WTC11 (cell line): ENCODE results near the gene STK24. TPM values are rescaled to one million over a fixed set of nuclear protein-coding genes. Genes with fewer than 3 reads are reported as not detected.

ENCODE experiments used
- EMX1 ChIP-seq: fragments of 250-450 bp; sonication (Bioruptor Pico); IDR thresholded peaks from 2 replicates; pipeline ENCODE4 v1.8.0; 2021; ENCODE audit warnings: mild to moderate bottlenecking
- ETV6 ChIP-seq: sonication (generic); formaldehyde crosslinking; IDR thresholded peaks from 2 replicates; pipeline ENCODE4 v1.8.1; 2022; ENCODE audit warnings: mild to moderate bottlenecking, missing genetic modification reagents
- GRHL2 ChIP-seq: fragments of 250-450 bp; sonication (Bioruptor Pico); IDR thresholded peaks from 2 replicates; pipeline ENCODE4 v1.8.0; 2022; ENCODE audit warnings: mild to moderate bottlenecking, moderate library complexity; ENCODE audit not compliant: insufficient replicate concordance, severe bottlenecking
- HMGA2 ChIP-seq: fragments of 250-450 bp; sonication (Bioruptor Pico); IDR thresholded peaks from 2 replicates; pipeline ENCODE4 v1.4.0; 2021; ENCODE audit warnings: mild to moderate bottlenecking, moderate library complexity
- MXD4 ChIP-seq: fragments of 250-450 bp; sonication (Bioruptor Pico); IDR thresholded peaks from 2 replicates; pipeline ENCODE4 v1.8.0; 2021; ENCODE audit warnings: mild to moderate bottlenecking, moderate library complexity, borderline replicate concordance
- NFATC4 ChIP-seq: fragments of 250-450 bp; sonication (Bioruptor Pico); IDR thresholded peaks from 2 replicates; pipeline ENCODE4 v1.9.0; 2021; ENCODE audit warnings: mild to moderate bottlenecking
- RELA ChIP-seq: sonication (generic); formaldehyde crosslinking; IDR thresholded peaks from 2 replicates; pipeline ENCODE4 v1.8.1; 2022; ENCODE audit warnings: missing genetic modification reagents, mild to moderate bottlenecking, borderline replicate concordance
- RORB ChIP-seq: fragments of 250-450 bp; sonication (Bioruptor Pico); IDR thresholded peaks from 2 replicates; pipeline ENCODE4 v1.9.0; 2021; ENCODE audit warnings: mild to moderate bottlenecking
- SMAD4 ChIP-seq: sonication (generic); formaldehyde crosslinking; IDR thresholded peaks from 2 replicates; pipeline ENCODE4 v1.8.0; 2022; ENCODE audit warnings: mild to moderate bottlenecking, missing genetic modification reagents
- TEAD1 ChIP-seq: sonication (generic); formaldehyde crosslinking; IDR thresholded peaks from 2 replicates; pipeline ENCODE4 v1.8.0; 2022; ENCODE audit warnings: mild to moderate bottlenecking, missing genetic modification reagents
- ZBTB21 ChIP-seq: sonication (generic); formaldehyde crosslinking; IDR thresholded peaks from 2 replicates; pipeline ENCODE4 v1.8.1; 2023; ENCODE audit warnings: mild to moderate bottlenecking, missing genetic modification reagents, borderline replicate concordance
- ZNF263 ChIP-seq: sonication (generic); formaldehyde crosslinking; IDR thresholded peaks from 2 replicates; pipeline ENCODE4 v1.8.1; 2022; ENCODE audit warnings: low read depth, mild to moderate bottlenecking, moderate library complexity, missing genetic modification reagents
- ZNF396 ChIP-seq: fragments of 250-450 bp; sonication (Bioruptor Pico); IDR thresholded peaks from 2 replicates; pipeline ENCODE4 v1.8.0; 2021; ENCODE audit warnings: mild to moderate bottlenecking, moderate library complexity, borderline replicate concordance
- ZNF416 ChIP-seq: fragments of 250-450 bp; sonication (Bioruptor Pico); IDR thresholded peaks from 2 replicates; pipeline ENCODE4 v1.9.0; 2021; ENCODE audit warnings: mild to moderate bottlenecking, inconsistent platforms
- total RNA-seq: library from RNA; stranded (reverse); gene quantifications from 3 replicates; pipeline ENCODE4 v1.2.3, GENCODE V29; 2021
- TF ChIP-seq, protein P1 (sequence below): fragments of 250-450 bp; sonication (Bioruptor Pico); IDR thresholded peaks from 2 replicates; pipeline ENCODE4 v1.9.0; 2021; ENCODE audit warnings: moderate library complexity, mild to moderate bottlenecking, inconsistent platforms, borderline replicate concordance
- TF ChIP-seq, protein P2 (sequence below): sonication (generic); formaldehyde crosslinking; conservative IDR thresholded peaks from 2 replicates; pipeline ENCODE4 v1.8.1; 2022; ENCODE audit warnings: mild to moderate bottlenecking, missing genetic modification reagents
- TF ChIP-seq, protein P3 (sequence below): fragments of 250-450 bp; sonication (Bioruptor Pico); IDR thresholded peaks from 2 replicates; pipeline ENCODE4 v2.1.2; 2022; ENCODE audit warnings: mild to moderate bottlenecking, moderate library complexity
- TF ChIP-seq, protein P4 (sequence below): sonication (generic); formaldehyde crosslinking; IDR thresholded peaks from 2 replicates; pipeline ENCODE4 v1.8.0; 2022; ENCODE audit warnings: mild to moderate bottlenecking, missing genetic modification reagents
- TF ChIP-seq, protein P5 (sequence below): sonication (generic); formaldehyde crosslinking; IDR thresholded peaks from 2 replicates; pipeline ENCODE4 v1.8.1; 2023; ENCODE audit warnings: mild to moderate bottlenecking, missing genetic modification reagents, moderate library complexity
- TF ChIP-seq, protein P6 (sequence below): sonication (generic); formaldehyde crosslinking; IDR thresholded peaks from 2 replicates; pipeline ENCODE4 v1.8.1; 2022; ENCODE audit warnings: mild to moderate bottlenecking, missing genetic modification reagents, moderate library complexity, borderline replicate concordance
- TF ChIP-seq, protein P7 (sequence below): sonication (generic); formaldehyde crosslinking; IDR thresholded peaks from 2 replicates; pipeline ENCODE4 v1.8.0; 2022; ENCODE audit warnings: mild to moderate bottlenecking, missing genetic modification reagents
- TF ChIP-seq, protein P8 (sequence below): sonication (generic); formaldehyde crosslinking; IDR thresholded peaks from 2 replicates; pipeline ENCODE4 v1.8.1; 2023; ENCODE audit warnings: mild to moderate bottlenecking, missing genetic modification reagents, borderline replicate concordance
- TF ChIP-seq, protein P9 (sequence below): fragments of 250-450 bp; sonication (Bioruptor Pico); IDR thresholded peaks from 2 replicates; pipeline ENCODE4 v1.9.0; 2021; ENCODE audit warnings: mild to moderate bottlenecking, borderline replicate concordance

Gene STK24
- total RNA-seq, 1 experiment from 2014 or later = 138 TPM

DNA sequence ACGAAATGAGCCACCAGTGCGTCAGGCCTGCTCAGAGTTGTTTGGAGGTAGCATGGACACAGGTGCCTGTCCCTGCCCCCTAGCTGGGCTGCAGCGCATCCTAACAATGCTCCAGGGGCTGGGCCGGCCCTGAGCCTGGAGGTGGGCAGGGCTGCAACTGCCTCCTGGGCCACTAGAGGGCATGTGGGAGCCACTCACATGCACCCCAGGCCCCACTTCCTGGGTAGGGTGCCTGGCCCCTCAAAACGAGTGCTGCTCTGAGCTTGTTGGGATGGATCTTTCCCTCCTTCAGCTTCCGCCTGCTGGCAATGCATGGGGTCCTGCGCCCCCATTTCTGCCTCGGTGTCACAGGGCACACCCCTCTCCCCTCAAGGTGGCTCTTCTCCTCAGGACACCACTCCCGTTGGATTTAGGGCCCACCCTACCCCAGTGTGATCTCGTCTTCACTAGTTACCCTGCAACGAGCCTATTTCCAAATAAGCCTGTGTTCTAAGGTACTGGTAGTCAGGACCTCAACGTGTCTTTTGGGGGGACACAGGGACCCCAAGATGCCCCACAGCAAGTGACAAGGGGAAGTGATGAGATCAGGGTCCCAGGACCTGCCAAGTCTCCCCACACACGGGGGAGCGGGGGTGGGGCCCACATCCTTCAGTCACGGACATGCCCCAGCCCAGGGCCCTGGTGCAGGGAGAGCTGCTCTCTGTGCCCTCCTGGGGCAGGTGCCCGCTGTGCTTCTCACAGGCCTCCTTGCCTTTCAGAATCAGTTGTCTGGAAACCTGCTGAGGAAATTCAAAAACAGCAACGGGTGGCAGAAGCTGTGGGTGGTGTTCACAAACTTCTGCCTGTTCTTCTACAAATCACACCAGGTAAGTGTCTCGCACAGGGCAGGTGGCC is 131.3 kb downstream of the STK24 start (continued):
- TF ChIP-seq ZNF416 (CRISPR knock-in tag) (no peak), HMGA2 (CRISPR knock-in tag) (no peak), GRHL2 (CRISPR knock-in tag) (no peak), SMAD4 (CRISPR knock-in tag) (no peak), TEAD1 (CRISPR knock-in tag) (no peak), MXD4 (no peak), RELA (CRISPR knock-in tag) (no peak), ZNF263 (CRISPR knock-in tag) (no peak), ZBTB21 (CRISPR knock-in tag) (0 out of 2 replicates have a peak, but pooled peaks have one; percentile 22), RORB (no peak), ETV6 (CRISPR knock-in tag) (no peak; the same call in 1 of the 2 replicates), ZNF396 (CRISPR knock-in tag) (no peak), NFATC4 (CRISPR knock-in tag) (no peak), EMX1 (CRISPR knock-in tag) (peak; percentile 67; the same call in 1 of the 2 replicates)
- TF ChIP-seq, protein P1, sequence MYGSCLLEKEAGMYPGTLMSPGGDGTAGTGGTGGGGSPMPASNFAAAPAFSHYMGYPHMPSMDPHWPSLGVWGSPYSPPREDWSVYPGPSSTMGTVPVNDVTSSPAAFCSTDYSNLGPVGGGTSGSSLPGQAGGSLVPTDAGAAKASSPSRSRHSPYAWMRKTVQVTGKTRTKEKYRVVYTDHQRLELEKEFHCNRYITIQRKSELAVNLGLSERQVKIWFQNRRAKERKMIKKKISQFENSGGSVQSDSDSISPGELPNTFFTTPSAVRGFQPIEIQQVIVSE (CRISPR knock-in tag) = no peak
- TF ChIP-seq, protein P2, sequence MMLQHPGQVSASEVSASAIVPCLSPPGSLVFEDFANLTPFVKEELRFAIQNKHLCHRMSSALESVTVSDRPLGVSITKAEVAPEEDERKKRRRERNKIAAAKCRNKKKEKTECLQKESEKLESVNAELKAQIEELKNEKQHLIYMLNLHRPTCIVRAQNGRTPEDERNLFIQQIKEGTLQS (CRISPR knock-in tag) = no peak
- TF ChIP-seq, protein P3, sequence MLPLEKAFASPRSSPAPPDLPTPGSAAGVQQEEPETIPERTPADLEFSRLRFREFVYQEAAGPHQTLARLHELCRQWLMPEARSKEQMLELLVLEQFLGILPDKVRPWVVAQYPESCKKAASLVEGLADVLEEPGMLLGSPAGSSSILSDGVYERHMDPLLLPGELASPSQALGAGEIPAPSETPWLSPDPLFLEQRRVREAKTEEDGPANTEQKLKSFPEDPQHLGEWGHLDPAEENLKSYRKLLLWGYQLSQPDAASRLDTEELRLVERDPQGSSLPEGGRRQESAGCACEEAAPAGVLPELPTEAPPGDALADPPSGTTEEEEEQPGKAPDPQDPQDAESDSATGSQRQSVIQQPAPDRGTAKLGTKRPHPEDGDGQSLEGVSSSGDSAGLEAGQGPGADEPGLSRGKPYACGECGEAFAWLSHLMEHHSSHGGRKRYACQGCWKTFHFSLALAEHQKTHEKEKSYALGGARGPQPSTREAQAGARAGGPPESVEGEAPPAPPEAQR (CRISPR knock-in tag) = no peak
- TF ChIP-seq, protein P4, sequence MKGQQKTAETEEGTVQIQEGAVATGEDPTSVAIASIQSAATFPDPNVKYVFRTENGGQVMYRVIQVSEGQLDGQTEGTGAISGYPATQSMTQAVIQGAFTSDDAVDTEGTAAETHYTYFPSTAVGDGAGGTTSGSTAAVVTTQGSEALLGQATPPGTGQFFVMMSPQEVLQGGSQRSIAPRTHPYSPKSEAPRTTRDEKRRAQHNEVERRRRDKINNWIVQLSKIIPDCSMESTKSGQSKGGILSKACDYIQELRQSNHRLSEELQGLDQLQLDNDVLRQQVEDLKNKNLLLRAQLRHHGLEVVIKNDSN = no peak
- TF ChIP-seq, protein P5, sequence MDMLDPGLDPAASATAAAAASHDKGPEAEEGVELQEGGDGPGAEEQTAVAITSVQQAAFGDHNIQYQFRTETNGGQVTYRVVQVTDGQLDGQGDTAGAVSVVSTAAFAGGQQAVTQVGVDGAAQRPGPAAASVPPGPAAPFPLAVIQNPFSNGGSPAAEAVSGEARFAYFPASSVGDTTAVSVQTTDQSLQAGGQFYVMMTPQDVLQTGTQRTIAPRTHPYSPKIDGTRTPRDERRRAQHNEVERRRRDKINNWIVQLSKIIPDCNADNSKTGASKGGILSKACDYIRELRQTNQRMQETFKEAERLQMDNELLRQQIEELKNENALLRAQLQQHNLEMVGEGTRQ (CRISPR knock-in tag) = 0 out of 2 replicates have a peak, but pooled peaks have one; percentile 14
- TF ChIP-seq, protein P6, sequence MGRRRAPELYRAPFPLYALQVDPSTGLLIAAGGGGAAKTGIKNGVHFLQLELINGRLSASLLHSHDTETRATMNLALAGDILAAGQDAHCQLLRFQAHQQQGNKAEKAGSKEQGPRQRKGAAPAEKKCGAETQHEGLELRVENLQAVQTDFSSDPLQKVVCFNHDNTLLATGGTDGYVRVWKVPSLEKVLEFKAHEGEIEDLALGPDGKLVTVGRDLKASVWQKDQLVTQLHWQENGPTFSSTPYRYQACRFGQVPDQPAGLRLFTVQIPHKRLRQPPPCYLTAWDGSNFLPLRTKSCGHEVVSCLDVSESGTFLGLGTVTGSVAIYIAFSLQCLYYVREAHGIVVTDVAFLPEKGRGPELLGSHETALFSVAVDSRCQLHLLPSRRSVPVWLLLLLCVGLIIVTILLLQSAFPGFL (CRISPR knock-in tag) = no peak
- TF ChIP-seq, protein P7, sequence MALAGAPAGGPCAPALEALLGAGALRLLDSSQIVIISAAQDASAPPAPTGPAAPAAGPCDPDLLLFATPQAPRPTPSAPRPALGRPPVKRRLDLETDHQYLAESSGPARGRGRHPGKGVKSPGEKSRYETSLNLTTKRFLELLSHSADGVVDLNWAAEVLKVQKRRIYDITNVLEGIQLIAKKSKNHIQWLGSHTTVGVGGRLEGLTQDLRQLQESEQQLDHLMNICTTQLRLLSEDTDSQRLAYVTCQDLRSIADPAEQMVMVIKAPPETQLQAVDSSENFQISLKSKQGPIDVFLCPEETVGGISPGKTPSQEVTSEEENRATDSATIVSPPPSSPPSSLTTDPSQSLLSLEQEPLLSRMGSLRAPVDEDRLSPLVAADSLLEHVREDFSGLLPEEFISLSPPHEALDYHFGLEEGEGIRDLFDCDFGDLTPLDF (CRISPR knock-in tag) = no peak
- TF ChIP-seq, protein P8, sequence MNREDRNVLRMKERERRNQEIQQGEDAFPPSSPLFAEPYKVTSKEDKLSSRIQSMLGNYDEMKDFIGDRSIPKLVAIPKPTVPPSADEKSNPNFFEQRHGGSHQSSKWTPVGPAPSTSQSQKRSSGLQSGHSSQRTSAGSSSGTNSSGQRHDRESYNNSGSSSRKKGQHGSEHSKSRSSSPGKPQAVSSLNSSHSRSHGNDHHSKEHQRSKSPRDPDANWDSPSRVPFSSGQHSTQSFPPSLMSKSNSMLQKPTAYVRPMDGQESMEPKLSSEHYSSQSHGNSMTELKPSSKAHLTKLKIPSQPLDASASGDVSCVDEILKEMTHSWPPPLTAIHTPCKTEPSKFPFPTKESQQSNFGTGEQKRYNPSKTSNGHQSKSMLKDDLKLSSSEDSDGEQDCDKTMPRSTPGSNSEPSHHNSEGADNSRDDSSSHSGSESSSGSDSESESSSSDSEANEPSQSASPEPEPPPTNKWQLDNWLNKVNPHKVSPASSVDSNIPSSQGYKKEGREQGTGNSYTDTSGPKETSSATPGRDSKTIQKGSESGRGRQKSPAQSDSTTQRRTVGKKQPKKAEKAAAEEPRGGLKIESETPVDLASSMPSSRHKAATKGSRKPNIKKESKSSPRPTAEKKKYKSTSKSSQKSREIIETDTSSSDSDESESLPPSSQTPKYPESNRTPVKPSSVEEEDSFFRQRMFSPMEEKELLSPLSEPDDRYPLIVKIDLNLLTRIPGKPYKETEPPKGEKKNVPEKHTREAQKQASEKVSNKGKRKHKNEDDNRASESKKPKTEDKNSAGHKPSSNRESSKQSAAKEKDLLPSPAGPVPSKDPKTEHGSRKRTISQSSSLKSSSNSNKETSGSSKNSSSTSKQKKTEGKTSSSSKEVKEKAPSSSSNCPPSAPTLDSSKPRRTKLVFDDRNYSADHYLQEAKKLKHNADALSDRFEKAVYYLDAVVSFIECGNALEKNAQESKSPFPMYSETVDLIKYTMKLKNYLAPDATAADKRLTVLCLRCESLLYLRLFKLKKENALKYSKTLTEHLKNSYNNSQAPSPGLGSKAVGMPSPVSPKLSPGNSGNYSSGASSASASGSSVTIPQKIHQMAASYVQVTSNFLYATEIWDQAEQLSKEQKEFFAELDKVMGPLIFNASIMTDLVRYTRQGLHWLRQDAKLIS (CRISPR knock-in tag) = no peak
- TF ChIP-seq, protein P9, sequence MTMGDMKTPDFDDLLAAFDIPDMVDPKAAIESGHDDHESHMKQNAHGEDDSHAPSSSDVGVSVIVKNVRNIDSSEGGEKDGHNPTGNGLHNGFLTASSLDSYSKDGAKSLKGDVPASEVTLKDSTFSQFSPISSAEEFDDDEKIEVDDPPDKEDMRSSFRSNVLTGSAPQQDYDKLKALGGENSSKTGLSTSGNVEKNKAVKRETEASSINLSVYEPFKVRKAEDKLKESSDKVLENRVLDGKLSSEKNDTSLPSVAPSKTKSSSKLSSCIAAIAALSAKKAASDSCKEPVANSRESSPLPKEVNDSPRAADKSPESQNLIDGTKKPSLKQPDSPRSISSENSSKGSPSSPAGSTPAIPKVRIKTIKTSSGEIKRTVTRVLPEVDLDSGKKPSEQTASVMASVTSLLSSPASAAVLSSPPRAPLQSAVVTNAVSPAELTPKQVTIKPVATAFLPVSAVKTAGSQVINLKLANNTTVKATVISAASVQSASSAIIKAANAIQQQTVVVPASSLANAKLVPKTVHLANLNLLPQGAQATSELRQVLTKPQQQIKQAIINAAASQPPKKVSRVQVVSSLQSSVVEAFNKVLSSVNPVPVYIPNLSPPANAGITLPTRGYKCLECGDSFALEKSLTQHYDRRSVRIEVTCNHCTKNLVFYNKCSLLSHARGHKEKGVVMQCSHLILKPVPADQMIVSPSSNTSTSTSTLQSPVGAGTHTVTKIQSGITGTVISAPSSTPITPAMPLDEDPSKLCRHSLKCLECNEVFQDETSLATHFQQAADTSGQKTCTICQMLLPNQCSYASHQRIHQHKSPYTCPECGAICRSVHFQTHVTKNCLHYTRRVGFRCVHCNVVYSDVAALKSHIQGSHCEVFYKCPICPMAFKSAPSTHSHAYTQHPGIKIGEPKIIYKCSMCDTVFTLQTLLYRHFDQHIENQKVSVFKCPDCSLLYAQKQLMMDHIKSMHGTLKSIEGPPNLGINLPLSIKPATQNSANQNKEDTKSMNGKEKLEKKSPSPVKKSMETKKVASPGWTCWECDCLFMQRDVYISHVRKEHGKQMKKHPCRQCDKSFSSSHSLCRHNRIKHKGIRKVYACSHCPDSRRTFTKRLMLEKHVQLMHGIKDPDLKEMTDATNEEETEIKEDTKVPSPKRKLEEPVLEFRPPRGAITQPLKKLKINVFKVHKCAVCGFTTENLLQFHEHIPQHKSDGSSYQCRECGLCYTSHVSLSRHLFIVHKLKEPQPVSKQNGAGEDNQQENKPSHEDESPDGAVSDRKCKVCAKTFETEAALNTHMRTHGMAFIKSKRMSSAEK = no peak
